ENCODE data around the gene TRIM33. TPM values are rescaled to one million over a fixed set of nuclear protein-coding genes. Genes with fewer than 3 reads are reported as not detected.
A peak's percentile ranks its signal among the peaks of the same experiment; 100 is the strongest.

TRIM33 gene
- total and polyA plus RNA-seq, 2 donors (not counting 3 experiments of a cell fraction or from before 2014, with no cell fraction given): 10.3 to 29.1 TPM

DNA sequence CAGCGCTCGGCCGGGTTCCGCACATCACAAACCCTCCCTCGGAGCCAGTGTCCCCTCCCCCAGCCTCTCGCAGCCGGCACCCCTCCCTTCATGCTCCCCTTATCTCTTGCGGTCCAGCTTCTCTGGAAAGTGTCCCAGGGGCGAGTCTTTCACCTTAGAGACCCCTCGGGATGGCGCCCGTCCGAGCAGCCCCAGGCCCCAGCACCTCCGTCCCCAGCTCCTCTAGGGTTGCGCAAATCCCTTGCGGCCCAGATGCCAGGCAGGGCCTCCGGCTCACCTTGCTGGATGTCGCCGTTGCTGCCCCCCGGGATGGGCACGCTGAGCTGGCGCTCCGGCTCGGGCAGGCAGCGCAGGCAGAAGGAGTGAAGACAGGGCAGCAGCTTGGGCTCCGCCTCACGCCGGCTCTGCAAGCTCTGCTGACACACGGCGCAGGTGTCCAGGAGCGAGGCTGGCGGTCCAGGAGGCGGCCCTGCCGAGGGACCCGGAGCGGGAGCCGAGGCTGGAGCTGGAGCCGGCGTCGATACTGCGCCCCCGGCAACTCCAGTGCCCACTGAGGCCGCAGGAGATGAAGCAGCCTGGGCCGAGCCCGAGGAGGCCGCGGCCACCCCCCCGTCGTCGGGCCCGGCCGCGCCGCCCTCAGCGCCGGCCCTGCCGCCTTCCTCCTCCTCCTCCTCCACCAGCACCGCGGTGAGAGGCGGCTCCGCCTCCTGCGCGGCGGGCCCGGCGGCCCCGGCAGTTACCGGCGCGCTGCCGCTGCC is 550 bp downstream of the TRIM33 start:
- peak overlapping the region; percentile 67 to 95 (median 70) for H3K4me3 ChIP-seq (replicated peaks in 1 of 3; ENCODE audit: insufficient read depth in 1 of 3, low read depth in 1 of 3, low read length in 3 of 3)
- no peaks in the 10 kb centered on the region for H3K9me1 ChIP-seq (replicated peaks; ENCODE audit: control insufficient read depth, extremely low read depth, insufficient read depth, low read length)
- H3K9me3 ChIP-seq (replicated peaks; ENCODE audit: control insufficient read depth, insufficient read depth, low read length): no peaks in the 10 kb centered on the region
- H4K20me1 ChIP-seq (replicated peaks; ENCODE audit: control insufficient read depth, extremely low read depth, insufficient read depth, low read length): peaks cover 2% of the 10 kb centered on the region
- intact Hi-C loops (cut with micrococcal nuclease) (loop anchor here (1.0 to 5.0 kb wide), 7 partner anchors 62 to 698 kb away; partner anchors contain the start of genes BCAS2, CSDE1, DENND2C and RSBN1), dilution Hi-C loops (cut with MboI; ENCODE audit: extremely low pct_ligation_motif_present, low sequenced_read_pairs) (no loop called here)
- peaks cover 0 to 5% of the 10 kb centered on the region in 2 experiments for H3K27me3 ChIP-seq (ENCODE audit: control insufficient read depth in 2 of 2, insufficient read depth in 2 of 2, low read length in 2 of 2)
- TF ChIP-seq MYC (IDR thresholded peaks at IDR 0.05; ENCODE audit: low read depth, low read length) (no peak), JUN (IDR thresholded peaks at IDR 0.05; ENCODE audit: borderline replicate concordance, insufficient read depth, insufficient read length, low read depth) (no peak), POLR2AphosphoS5 (IDR thresholded peaks at IDR 0.05; ENCODE audit: insufficient read depth, low read depth, low read length) (no peak), GATA2 (IDR thresholded peaks at IDR 0.05; ENCODE audit: insufficient read depth, insufficient read length, low read depth, low read length) (no peak), EZH2 (IDR thresholded peaks at IDR 0.05; ENCODE audit: borderline replicate concordance, low read depth, low read length, severe bottlenecking) (no peak), FOS (IDR thresholded peaks at IDR 0.05; ENCODE audit: borderline replicate concordance, insufficient read depth, low read length) (no peak), POLR2A (IDR thresholded peaks at IDR 0.05; ENCODE audit: low read depth, low read length) (no peak)
- TF ChIP-seq, protein P1, sequence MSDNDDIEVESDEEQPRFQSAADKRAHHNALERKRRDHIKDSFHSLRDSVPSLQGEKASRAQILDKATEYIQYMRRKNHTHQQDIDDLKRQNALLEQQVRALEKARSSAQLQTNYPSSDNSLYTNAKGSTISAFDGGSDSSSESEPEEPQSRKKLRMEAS (IDR thresholded peaks at IDR 0.05; ENCODE audit: insufficient read depth, insufficient read length): no peak
- TF ChIP-seq, protein P2, sequence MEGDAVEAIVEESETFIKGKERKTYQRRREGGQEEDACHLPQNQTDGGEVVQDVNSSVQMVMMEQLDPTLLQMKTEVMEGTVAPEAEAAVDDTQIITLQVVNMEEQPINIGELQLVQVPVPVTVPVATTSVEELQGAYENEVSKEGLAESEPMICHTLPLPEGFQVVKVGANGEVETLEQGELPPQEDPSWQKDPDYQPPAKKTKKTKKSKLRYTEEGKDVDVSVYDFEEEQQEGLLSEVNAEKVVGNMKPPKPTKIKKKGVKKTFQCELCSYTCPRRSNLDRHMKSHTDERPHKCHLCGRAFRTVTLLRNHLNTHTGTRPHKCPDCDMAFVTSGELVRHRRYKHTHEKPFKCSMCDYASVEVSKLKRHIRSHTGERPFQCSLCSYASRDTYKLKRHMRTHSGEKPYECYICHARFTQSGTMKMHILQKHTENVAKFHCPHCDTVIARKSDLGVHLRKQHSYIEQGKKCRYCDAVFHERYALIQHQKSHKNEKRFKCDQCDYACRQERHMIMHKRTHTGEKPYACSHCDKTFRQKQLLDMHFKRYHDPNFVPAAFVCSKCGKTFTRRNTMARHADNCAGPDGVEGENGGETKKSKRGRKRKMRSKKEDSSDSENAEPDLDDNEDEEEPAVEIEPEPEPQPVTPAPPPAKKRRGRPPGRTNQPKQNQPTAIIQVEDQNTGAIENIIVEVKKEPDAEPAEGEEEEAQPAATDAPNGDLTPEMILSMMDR (IDR thresholded peaks at IDR 0.05; ENCODE audit: extremely low read depth in 1 of 2, insufficient read depth in 1 of 2, low read depth in 1 of 2, low read length in 2 of 2): no peak
- DNase-seq (ENCODE audit: low read depth, low spot score) (peak; percentile 62), FAIRE-seq (peak; percentile 58)
- H3K4me1 ChIP-seq (ENCODE audit: control insufficient read depth, extremely low read depth, insufficient read depth, low read length): peaks cover 21% of the 10 kb centered on the region
- peak overlapping the region; percentile 96 for H3K9ac ChIP-seq (replicated peaks; ENCODE audit: extremely low read depth, insufficient read depth, low read length)
- ChIA-PET CTCF (interaction anchor here (1.2 to 1.7 kb wide), 4 partner anchors 15 to 163 kb away, joined by 3 to 5 read pairs (median 4); no protein-coding TSS in a partner anchor), POLR2A (interaction anchor here (0.6 kb wide), 1 partner anchor 545 kb away, joined by 3 read pairs; no protein-coding TSS in a partner anchor)
- H3K79me2 ChIP-seq (ENCODE audit: control insufficient read depth, insufficient read depth, low read length): peaks cover 52% of the 10 kb centered on the region
- H3K4me2 ChIP-seq (ENCODE audit: insufficient read depth, low read length): peak overlapping the region; percentile 95
- peak overlapping the region; percentile 80 for H3K27ac ChIP-seq (ENCODE audit: insufficient read depth, low read depth, low read length)
- no peaks in the 10 kb centered on the region for H3K36me3 ChIP-seq (ENCODE audit: control insufficient read depth in 2 of 2, extremely low read depth in 1 of 2, insufficient read depth in 2 of 2, low read length in 2 of 2)
- no TSS peak for BruUV-seq (replicated peaks)
- H2AFZ ChIP-seq (ENCODE audit: low read depth, low read length): peak overlapping the region; percentile 48

Data from endothelial cell of umbilical vein (primary cell).